T follicular helper cell (primary cell): ENCODE results near the gene LSM5.

Experiments used
- DNase-seq: peaks from one replicate; pipeline ENCODE4 v3.0.0-alpha.2; 2020; ENCODE audit warnings: low read depth
- total RNA-seq, 2 experiments: gene quantifications; one replicate each; lab custom pipeline; 2026; lab: John Stamatoyannopoulos, UW

LSM5 gene
- 27.5 to 57.8 reads per million in 2 experiments for total RNA-seq

- peak; percentile 83 for DNase-seq
Observed at GRCh38 chr7:32490127-32490796, at the start of gene LSM5. TSS of gene LSM5 (minus strand) at chr7:32490380. CDS start at chr7:32490365, 15 bp downstream.

- DNase-seq, result no peak
Observed at GRCh38 chr7:32539366-32539765, 49.2 kb upstream of the LSM5 start.

- no peak for DNase-seq
Observed at GRCh38 chr7:32537760-32538159, 47.6 kb upstream of the LSM5 start.

- DNase-seq, result no peak
Observed at GRCh38 chr7:32536585-32536984, 46.4 kb upstream of the LSM5 start.

- no peak for DNase-seq
Observed at GRCh38 chr7:32536016-32536415, 45.8 kb upstream of the LSM5 start.

GRCh38 chr7:32535162-32535702 is 45.1 kb upstream of the LSM5 start:
- DNase-seq, result no peak

- DNase-seq, result no peak
Observed at GRCh38 chr7:32533276-32534029, 43.3 kb upstream of the LSM5 start.

GRCh38 chr7:32532716-32533115 is 42.5 kb upstream of the LSM5 start:
- DNase-seq, result no peak

GRCh38 chr7:32532086-32532485 is 41.9 kb upstream of the LSM5 start:
- no peak for DNase-seq

- no peak for DNase-seq
Observed at GRCh38 chr7:32531402-32531801, 41.2 kb upstream of the LSM5 start.

- no peak for DNase-seq
Observed at GRCh38 chr7:32525839-32526238, 35.7 kb upstream of the LSM5 start.

- DNase-seq, result no peak
Observed at GRCh38 chr7:32524631-32525030, 34.5 kb upstream of the LSM5 start.

- no peak for DNase-seq
Observed at GRCh38 chr7:32522746-32523530, 32.8 kb upstream of the LSM5 start.

GRCh38 chr7:32519763-32520162 is 29.6 kb upstream of the LSM5 start:
- DNase-seq, result no peak

- DNase-seq, result no peak
Observed at GRCh38 chr7:32518534-32519140, 28.5 kb upstream of the LSM5 start.

GRCh38 chr7:32516551-32517100 is 26.4 kb upstream of the LSM5 start:
- DNase-seq, result no peak

- DNase-seq, result no peak
Observed at GRCh38 chr7:32515890-32516550, 25.8 kb upstream of the LSM5 start.

GRCh38 chr7:32513210-32513609 is 23.0 kb upstream of the LSM5 start:
- no peak for DNase-seq

- no peak for DNase-seq
Observed at GRCh38 chr7:32511791-32512190, 21.6 kb upstream of the LSM5 start.

- DNase-seq, result no peak
Observed at GRCh38 chr7:32507414-32507813, 17.2 kb upstream of the LSM5 start.
